ENCODE measurements around the gene DMD. TPM values are rescaled to one million over a fixed set of nuclear protein-coding genes. Genes with fewer than 3 reads are reported as not detected.

The DMD gene
- total and polyA plus RNA-seq, 3 experiments from 2014 or later, result 0.03 to 0.48 (median 0.40) TPM

DNA sequence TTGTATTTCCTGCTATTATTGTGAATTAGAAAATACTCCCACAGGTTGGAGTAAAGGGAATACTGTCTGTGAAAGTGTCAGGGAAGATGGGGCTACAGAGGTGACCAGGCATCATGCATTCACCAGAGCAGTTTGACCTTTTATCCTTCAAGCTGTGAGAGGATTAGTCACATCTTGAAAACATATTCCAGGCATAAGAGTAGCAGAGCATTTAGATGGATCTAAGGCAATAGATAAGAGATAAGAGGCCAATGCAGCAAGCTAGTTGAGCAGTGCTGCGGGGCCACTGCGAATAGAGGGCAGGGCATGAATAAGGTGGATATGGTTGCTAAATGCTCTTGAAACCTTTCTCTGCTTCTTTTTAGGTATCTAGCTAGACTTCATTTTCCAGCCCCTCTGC, 1668.8 kb downstream of the DMD start:
- Histone ChIP-seq H3K4me3 (ENCODE audit: low read length) (no peak overlapping the region), H3K4me1 (ENCODE audit: insufficient read depth, low read length) (no peaks in the 10 kb centered on the region), H3K27ac (ENCODE audit: low read depth, low read length) (no peak overlapping the region), H3K36me3 (ENCODE audit: insufficient read depth, low read length) (no peaks in the 10 kb centered on the region), H3K27me3 (ENCODE audit: insufficient read depth, low read length, poor library complexity, severe bottlenecking) (no peaks in the 10 kb centered on the region), H3K9me3 (ENCODE audit: low read length) (no peaks in the 10 kb centered on the region)
- ChIA-PET POLR2A (no interaction called here), CTCF (no interaction called here)
- H3K4me1 Mint-ChIP-seq, result no peaks in the 10 kb centered on the region
- no peak overlapping the region for H3K4me3 Mint-ChIP-seq
- peaks cover 0 to 5% (median 3%) of the 10 kb centered on the region in 5 donors for H3K9me3 Mint-ChIP-seq
- DNase-seq, result no peak
- H3K27me3 Mint-ChIP-seq, result no peaks in the 10 kb centered on the region
- no peaks in the 10 kb centered on the region for H3K36me3 Mint-ChIP-seq
- H3K27ac Mint-ChIP-seq, result no peak overlapping the region

DNA sequence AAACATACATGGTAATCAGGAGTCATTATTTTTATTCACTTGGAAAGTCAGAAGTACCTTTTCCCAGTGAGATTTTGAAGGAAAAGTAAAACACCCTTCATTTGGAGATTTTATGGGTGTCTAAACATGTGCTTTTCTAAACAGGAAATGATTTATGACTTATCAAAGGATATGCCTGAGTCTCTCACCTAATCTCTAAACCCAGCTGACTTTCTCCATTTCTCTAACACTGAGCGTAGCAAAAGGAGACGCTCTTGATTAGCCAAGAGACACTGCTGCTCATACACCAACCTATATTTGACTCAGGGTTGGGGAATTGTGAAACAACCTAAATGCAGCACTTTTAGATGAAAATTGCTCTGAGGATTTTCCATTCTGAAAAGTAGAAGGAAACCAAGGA, 1671.0 kb downstream of the DMD start:
- ChIA-PET POLR2A (no interaction called here), CTCF (no interaction called here)
- no peaks in the 10 kb centered on the region for H3K36me3 Mint-ChIP-seq

DNA sequence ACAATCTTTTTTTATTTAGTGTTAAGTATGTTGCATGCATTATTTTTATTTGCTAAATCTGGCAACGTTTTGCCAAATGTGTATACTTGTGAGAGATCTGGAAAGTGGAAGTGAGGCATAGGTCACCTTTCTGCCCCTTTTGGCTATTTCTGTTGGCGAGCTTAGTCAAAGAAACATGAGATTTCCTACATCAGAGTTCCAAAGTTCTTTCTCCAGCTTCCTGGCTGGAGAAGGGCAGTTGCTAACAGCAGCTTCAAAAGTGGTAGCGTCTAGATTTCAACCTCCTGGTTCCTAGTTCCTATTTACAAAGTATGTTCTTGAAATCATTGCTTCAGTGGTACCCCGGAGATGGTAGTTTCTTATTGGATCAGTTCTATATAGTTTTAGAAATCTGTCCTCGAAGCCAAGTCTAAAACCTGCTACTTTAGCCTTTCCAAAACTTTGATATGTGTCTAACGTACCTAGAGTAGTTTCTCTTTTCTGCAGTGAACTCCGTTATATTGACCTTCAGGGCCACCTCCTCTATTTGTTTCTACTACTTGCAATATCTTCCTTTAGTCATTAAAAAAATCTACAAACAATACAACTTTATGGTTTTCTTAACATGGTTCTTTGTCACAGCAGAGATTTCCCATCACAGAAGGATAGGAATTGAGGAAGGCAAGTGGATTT, 1683.8 kb downstream of the DMD start:
- Histone ChIP-seq H3K27me3 (ENCODE audit: insufficient read depth, low read length, poor library complexity, severe bottlenecking) (no peaks in the 10 kb centered on the region), H3K4me1 (ENCODE audit: insufficient read depth, low read length) (no peaks in the 10 kb centered on the region), H3K4me3 (ENCODE audit: low read length) (no peak overlapping the region), H3K27ac (ENCODE audit: low read depth, low read length) (no peak overlapping the region), H3K9me3 (ENCODE audit: low read length) (no peaks in the 10 kb centered on the region), H3K36me3 (ENCODE audit: insufficient read depth, low read length) (no peaks in the 10 kb centered on the region)
- H3K4me1 Mint-ChIP-seq, result no peaks in the 10 kb centered on the region
- peaks cover 0 to 6% (median 0%) of the 10 kb centered on the region in 5 donors for H3K9me3 Mint-ChIP-seq
- CTCF ChIA-PET, result no interaction called here
- no peak overlapping the region for H3K4me3 Mint-ChIP-seq
- peaks cover 0 to 2% of the 10 kb centered on the region in 2 donors for H3K27me3 Mint-ChIP-seq
- no peak for DNase-seq
- POLR2A ChIA-PET, result no interaction called here
- H3K27ac Mint-ChIP-seq, result no peak overlapping the region
- no peaks in the 10 kb centered on the region for H3K36me3 Mint-ChIP-seq

More for the DNA sequence above, 1671.0 kb downstream of the DMD start:
- no peak overlapping the region for H3K27ac Mint-ChIP-seq
- Histone ChIP-seq H3K4me3 (ENCODE audit: low read length) (no peak overlapping the region), H3K27ac (ENCODE audit: low read depth, low read length) (no peak overlapping the region), H3K9me3 (ENCODE audit: low read length) (no peaks in the 10 kb centered on the region), H3K27me3 (ENCODE audit: insufficient read depth, low read length, poor library complexity, severe bottlenecking) (no peaks in the 10 kb centered on the region), H3K36me3 (ENCODE audit: insufficient read depth, low read length) (no peaks in the 10 kb centered on the region), H3K4me1 (ENCODE audit: insufficient read depth, low read length) (no peaks in the 10 kb centered on the region)
- no peak for DNase-seq
- H3K27me3 Mint-ChIP-seq, result no peaks in the 10 kb centered on the region
- H3K4me1 Mint-ChIP-seq, result no peaks in the 10 kb centered on the region
- H3K4me3 Mint-ChIP-seq, result no peak overlapping the region
- H3K9me3 Mint-ChIP-seq, result peaks cover 0 to 3% (median 0%) of the 10 kb centered on the region in 5 donors

DNA sequence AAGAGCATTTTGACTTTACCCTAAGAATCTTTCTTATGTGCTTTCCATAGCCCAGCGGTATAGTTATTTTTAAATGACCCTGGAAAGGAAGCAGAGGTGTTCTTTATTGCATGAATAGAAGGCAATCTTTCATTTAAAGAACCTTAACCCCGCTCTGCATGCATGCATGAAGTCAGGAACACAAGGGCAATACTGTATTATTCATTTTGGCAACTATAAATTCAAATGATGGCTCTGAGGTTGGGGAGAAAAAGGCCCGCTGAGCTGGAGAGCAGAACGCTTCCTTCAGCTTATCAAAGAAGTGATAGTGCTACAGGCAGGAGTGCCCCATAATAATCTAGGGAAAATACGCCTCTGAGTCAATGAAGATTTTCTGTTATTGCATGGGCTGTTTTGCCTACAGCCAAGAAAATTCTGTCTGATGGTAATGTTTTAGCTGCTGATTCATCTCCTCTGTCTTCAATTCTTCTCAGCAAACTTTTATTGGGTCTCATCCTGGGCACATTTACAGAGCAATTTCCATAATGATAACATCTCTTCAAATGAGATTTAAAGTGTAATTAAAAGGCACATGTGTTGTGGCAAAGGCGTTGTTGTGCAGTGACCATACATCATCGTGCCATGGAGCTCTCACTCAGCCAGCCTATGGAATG, 1687.3 kb downstream of the DMD start:
- Histone ChIP-seq H3K9me3 (ENCODE audit: low read length) (no peaks in the 10 kb centered on the region), H3K4me3 (ENCODE audit: low read length) (no peak overlapping the region), H3K36me3 (ENCODE audit: insufficient read depth, low read length) (no peaks in the 10 kb centered on the region), H3K27ac (ENCODE audit: low read depth, low read length) (no peak overlapping the region), H3K27me3 (ENCODE audit: insufficient read depth, low read length, poor library complexity, severe bottlenecking) (no peaks in the 10 kb centered on the region), H3K4me1 (ENCODE audit: insufficient read depth, low read length) (no peaks in the 10 kb centered on the region)
- ChIA-PET CTCF (no interaction called here), POLR2A (no interaction called here)
- H3K4me3 Mint-ChIP-seq, result no peak overlapping the region
- H3K4me1 Mint-ChIP-seq, result no peaks in the 10 kb centered on the region
- H3K27me3 Mint-ChIP-seq, result peaks cover 0 to 2% of the 10 kb centered on the region in 2 donors
- no peak for DNase-seq
- no peak overlapping the region for H3K27ac Mint-ChIP-seq
- peaks cover 0 to 4% (median 0%) of the 10 kb centered on the region in 5 donors for H3K9me3 Mint-ChIP-seq
- H3K36me3 Mint-ChIP-seq, result no peaks in the 10 kb centered on the region

DNA sequence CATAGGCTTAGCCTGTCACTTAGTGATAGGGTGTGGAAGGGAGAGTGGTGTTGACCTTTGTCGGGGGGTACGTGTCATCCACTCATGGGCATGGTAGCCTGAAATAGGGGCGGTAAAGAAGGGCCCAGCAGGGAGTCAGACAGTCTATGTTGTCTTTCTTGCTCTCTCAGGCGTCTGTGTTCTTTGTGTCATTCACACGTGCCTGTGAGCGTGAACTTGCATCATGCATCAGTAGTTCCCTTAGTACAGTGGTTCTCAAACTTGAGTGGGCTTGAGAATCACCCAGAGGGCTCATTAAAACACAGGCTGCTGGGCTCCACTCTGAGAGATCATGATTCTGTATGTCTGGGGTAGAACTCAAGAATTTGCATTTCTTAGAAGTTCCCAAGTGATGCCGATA, 1688.6 kb downstream of the DMD start:
- H3K27me3 ChIP-seq (ENCODE audit: insufficient read depth, low read length, poor library complexity, severe bottlenecking), result no peaks in the 10 kb centered on the region
- peaks cover 0 to 2% of the 10 kb centered on the region in 2 donors for H3K27me3 Mint-ChIP-seq
- ChIA-PET CTCF (no interaction called here), POLR2A (no interaction called here)
- no peak overlapping the region for H3K4me3 ChIP-seq (ENCODE audit: low read length)
- H3K4me1 ChIP-seq (ENCODE audit: insufficient read depth, low read length), result no peaks in the 10 kb centered on the region
- no peaks in the 10 kb centered on the region for H3K36me3 Mint-ChIP-seq
- no peaks in the 10 kb centered on the region for H3K9me3 ChIP-seq (ENCODE audit: low read length)
- H3K27ac Mint-ChIP-seq, result peak overlapping the region in 1 of 8 donors; percentile 0
- H3K36me3 ChIP-seq (ENCODE audit: insufficient read depth, low read length), result no peaks in the 10 kb centered on the region
- H3K4me1 Mint-ChIP-seq, result no peaks in the 10 kb centered on the region
- no peak overlapping the region for H3K4me3 Mint-ChIP-seq
- H3K27ac ChIP-seq (ENCODE audit: low read depth, low read length), result no peak overlapping the region
- peaks cover 0 to 4% (median 0%) of the 10 kb centered on the region in 5 donors for H3K9me3 Mint-ChIP-seq
- no peak for DNase-seq

DNA sequence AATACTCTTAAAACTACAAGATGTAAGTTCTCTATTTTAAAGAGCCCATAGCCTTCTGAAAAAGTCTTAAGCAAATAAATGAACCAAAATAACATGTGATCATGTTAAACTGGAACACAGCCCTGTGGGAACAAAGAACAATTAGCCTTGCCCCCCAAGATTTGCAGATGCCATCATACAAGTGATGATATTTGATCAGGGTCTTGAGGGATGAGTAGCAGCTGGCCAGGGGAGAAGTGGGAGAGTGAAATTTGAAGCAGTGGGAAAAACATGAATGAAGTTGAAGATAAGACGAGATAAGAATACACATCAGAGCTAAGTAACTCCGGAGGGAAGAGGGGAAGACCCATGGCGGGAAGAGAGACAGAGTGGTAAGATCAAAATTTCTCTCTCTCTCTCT, 1689.4 kb downstream of the DMD start:
- no peaks in the 10 kb centered on the region for H3K36me3 Mint-ChIP-seq
- H3K27me3 Mint-ChIP-seq, result peaks cover 0 to 2% of the 10 kb centered on the region in 2 donors
- Histone ChIP-seq H3K4me1 (ENCODE audit: insufficient read depth, low read length) (no peaks in the 10 kb centered on the region), H3K27ac (ENCODE audit: low read depth, low read length) (no peak overlapping the region), H3K36me3 (ENCODE audit: insufficient read depth, low read length) (no peaks in the 10 kb centered on the region), H3K9me3 (ENCODE audit: low read length) (no peaks in the 10 kb centered on the region), H3K4me3 (ENCODE audit: low read length) (no peak overlapping the region), H3K27me3 (ENCODE audit: insufficient read depth, low read length, poor library complexity, severe bottlenecking) (no peaks in the 10 kb centered on the region)
- H3K4me1 Mint-ChIP-seq, result no peaks in the 10 kb centered on the region
- DNase-seq, result no peak
- ChIA-PET CTCF (no interaction called here), POLR2A (no interaction called here)
- H3K9me3 Mint-ChIP-seq, result peaks cover 0 to 4% (median 0%) of the 10 kb centered on the region in 5 donors
- no peak overlapping the region for H3K4me3 Mint-ChIP-seq
- no peak overlapping the region for H3K27ac Mint-ChIP-seq

DNA sequence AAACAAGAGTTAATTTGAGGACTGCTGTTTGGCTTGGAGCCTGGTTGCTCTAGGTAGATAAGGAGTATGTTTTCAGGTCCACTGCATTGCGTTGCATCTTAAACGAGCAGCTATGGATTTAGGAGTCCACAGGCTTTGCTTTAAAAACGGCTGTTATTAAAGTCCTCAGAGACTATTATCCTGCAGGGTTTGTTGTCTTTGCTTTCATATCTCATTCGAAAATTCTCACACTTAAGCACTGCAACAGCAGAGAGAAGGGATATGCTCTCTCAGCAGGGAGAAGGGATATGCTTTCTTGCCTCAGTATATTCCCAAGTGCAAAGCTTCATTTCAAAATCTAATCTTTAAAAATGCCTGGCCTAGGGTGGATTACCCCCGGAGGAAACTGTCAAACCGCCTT, 1694.8 kb downstream of the DMD start:
- DNase-seq, result no peak
- H3K4me3 Mint-ChIP-seq, result no peak overlapping the region
- Histone ChIP-seq H3K27me3 (ENCODE audit: insufficient read depth, low read length, poor library complexity, severe bottlenecking) (no peaks in the 10 kb centered on the region), H3K9me3 (ENCODE audit: low read length) (no peaks in the 10 kb centered on the region), H3K36me3 (ENCODE audit: insufficient read depth, low read length) (no peaks in the 10 kb centered on the region), H3K27ac (ENCODE audit: low read depth, low read length) (no peak overlapping the region), H3K4me3 (ENCODE audit: low read length) (no peak overlapping the region), H3K4me1 (ENCODE audit: insufficient read depth, low read length) (no peaks in the 10 kb centered on the region)
- ChIA-PET POLR2A (no interaction called here), CTCF (no interaction called here)
- no peak overlapping the region for H3K27ac Mint-ChIP-seq
- no peaks in the 10 kb centered on the region for H3K4me1 Mint-ChIP-seq
- H3K27me3 Mint-ChIP-seq, result peaks cover 0 to 2% of the 10 kb centered on the region in 2 donors
- H3K9me3 Mint-ChIP-seq, result peaks cover 0 to 4% (median 0%) of the 10 kb centered on the region in 5 donors
- no peaks in the 10 kb centered on the region for H3K36me3 Mint-ChIP-seq

DNA sequence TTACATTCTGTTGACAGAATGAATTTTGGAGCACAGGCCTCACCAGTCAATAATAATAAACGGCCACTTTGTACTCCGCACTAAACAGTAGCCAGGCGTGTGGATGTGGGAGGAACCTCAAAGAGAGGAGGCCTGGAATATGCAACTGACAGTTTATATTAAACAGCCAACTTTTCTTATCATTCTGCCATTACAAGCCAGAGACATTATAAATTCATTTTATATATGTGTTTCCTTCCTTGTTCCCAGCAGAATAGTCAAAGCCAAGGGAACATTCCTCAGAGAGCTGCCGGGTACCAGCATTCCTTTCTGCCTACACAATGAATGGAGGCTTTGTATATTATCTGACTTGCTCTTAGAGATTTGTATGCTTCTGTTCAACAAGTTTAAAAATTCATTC, 1703.0 kb downstream of the DMD start:
- DNase-seq, result no peak
- CTCF ChIA-PET, result no interaction called here
- no peaks in the 10 kb centered on the region for H3K36me3 ChIP-seq (ENCODE audit: insufficient read depth, low read length)
- H3K27me3 ChIP-seq (ENCODE audit: insufficient read depth, low read length, poor library complexity, severe bottlenecking), result no peaks in the 10 kb centered on the region
- H3K4me3 ChIP-seq (ENCODE audit: low read length), result no peak overlapping the region
- H3K27me3 Mint-ChIP-seq, result peaks cover 0 to 2% of the 10 kb centered on the region in 2 donors
- no peaks in the 10 kb centered on the region for H3K4me1 Mint-ChIP-seq
- H3K27ac ChIP-seq (ENCODE audit: low read depth, low read length), result no peak overlapping the region
- no peaks in the 10 kb centered on the region for H3K9me3 Mint-ChIP-seq
- H3K4me1 ChIP-seq (ENCODE audit: insufficient read depth, low read length), result no peaks in the 10 kb centered on the region
- no peaks in the 10 kb centered on the region for H3K9me3 ChIP-seq (ENCODE audit: low read length)
- POLR2A ChIA-PET, result no interaction called here
- no peak overlapping the region for H3K4me3 Mint-ChIP-seq
- H3K27ac Mint-ChIP-seq, result no peak overlapping the region
- H3K36me3 Mint-ChIP-seq, result no peaks in the 10 kb centered on the region

Data from CD8-positive, alpha-beta memory T cell (primary cell).